ENCODE measurements around the gene ADCY6.

- TF ChIP-seq JUND (IDR thresholded peaks at IDR 0.05) (no peak), TAF1 (conservative IDR thresholded peaks at IDR 0.05) (no peak), CTCF (IDR thresholded peaks at IDR 0.05; ENCODE audit: low read depth, low read length, missing input control) (no peak), YY1 (IDR thresholded peaks at IDR 0.05) (no peak), EGR1 (IDR thresholded peaks at IDR 0.05; ENCODE audit: low read depth in 2 of 2) (no peak), RAD21 (IDR thresholded peaks at IDR 0.05) (no peak), REST (IDR thresholded peaks at IDR 0.05) (no peak), GABPA (IDR thresholded peaks at IDR 0.05 in 1 of 2, conservative IDR thresholded peaks at IDR 0.05 in 1 of 2) (no peak), SP1 (IDR thresholded peaks at IDR 0.05) (no peak), HNF4G (IDR thresholded peaks at IDR 0.05) (no peak), MAX (IDR thresholded peaks at IDR 0.05) (no peak), ZBTB33 (IDR thresholded peaks at IDR 0.05) (no peak), RXRA (IDR thresholded peaks at IDR 0.05) (no peak)
Measured at GRCh38 chr12:48780381-48781025, 8.4 kb downstream of the ADCY6 start.

All from liver (tissue), 3 donors.